Measurements from ENCODE around the gene ANXA6. TPM values are rescaled to one million over a fixed set of nuclear protein-coding genes. Genes with fewer than 3 reads are reported as not detected.

Gene ANXA6
- total and polyA plus RNA-seq, 10 of the 15 experiments (the other 5 are each of a cell fraction or from before 2014, with no cell fraction given) = 44.0 to 571 (median 465) TPM

DNA sequence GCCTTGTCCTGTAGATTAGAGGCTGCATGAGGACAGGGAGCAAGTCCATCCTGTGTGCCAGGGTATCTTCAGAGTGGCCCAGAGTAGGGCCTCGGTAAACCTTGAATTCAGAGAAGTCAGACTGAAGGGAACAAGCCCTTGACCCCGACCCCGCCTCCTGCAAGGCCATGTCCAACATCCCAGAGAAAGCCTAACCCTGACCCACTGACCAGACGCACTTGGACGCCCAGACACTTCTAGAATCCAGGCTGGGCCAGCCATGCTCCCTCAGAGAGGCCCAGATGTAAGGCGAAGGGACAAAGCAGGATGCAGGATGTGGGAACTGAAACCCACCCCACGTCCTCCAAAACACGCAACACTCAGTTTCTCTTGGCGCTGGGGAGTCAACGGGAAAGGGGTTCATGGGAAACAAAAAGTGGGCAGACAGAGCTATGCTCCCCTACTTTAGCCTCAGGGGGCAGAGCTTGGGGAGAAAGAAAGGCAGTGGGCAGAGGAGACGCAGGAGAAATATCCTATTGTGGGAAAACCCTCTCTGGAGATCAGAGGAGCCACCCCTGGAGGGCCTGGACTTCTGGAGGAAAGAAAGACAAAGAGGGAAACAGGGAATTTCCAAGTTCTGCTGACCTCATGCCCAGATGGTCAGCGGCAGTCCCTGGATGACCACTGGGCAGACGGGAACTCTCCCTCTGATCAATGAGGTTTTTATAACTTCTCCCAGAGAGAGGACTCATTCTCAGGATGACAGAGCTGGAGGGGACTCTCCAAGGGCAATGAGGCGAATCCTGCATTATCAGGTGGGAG, 89.7 kb downstream of the ANXA6 start (continued):
- TF ChIP-seq, protein P1, sequence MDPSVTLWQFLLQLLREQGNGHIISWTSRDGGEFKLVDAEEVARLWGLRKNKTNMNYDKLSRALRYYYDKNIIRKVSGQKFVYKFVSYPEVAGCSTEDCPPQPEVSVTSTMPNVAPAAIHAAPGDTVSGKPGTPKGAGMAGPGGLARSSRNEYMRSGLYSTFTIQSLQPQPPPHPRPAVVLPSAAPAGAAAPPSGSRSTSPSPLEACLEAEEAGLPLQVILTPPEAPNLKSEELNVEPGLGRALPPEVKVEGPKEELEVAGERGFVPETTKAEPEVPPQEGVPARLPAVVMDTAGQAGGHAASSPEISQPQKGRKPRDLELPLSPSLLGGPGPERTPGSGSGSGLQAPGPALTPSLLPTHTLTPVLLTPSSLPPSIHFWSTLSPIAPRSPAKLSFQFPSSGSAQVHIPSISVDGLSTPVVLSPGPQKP (IDR thresholded peaks at IDR 0.05; ENCODE audit: low read depth, low read length) = no peak
- TF ChIP-seq STAT3 (IDR thresholded peaks at IDR 0.05; ENCODE audit: low read depth, low read length) (no peak), POLR2AphosphoS5 (IDR thresholded peaks at IDR 0.05; ENCODE audit: low read length) (no peak), BHLHE40 (IDR thresholded peaks at IDR 0.05; ENCODE audit: borderline replicate concordance in 1 of 2, low read depth in 2 of 2, low read length in 1 of 2) (no peak), EP300 (IDR thresholded peaks at IDR 0.05; ENCODE audit: borderline replicate concordance in 1 of 2, control insufficient read depth in 1 of 2, low read depth in 2 of 2, low read length in 2 of 2) (no peak), ZZZ3 (IDR thresholded peaks at IDR 0.05; ENCODE audit: control insufficient read depth, insufficient read length, low read depth) (no peak), POU2F2 (IDR thresholded peaks at IDR 0.05; ENCODE audit: borderline replicate concordance, low read depth, low read length) (no peak), NFYB (IDR thresholded peaks at IDR 0.05; ENCODE audit: insufficient read depth, low read depth, low read length) (no peak), BRCA1 (IDR thresholded peaks at IDR 0.05; ENCODE audit: low read depth, low read length) (no peak), MYC (IDR thresholded peaks at IDR 0.05; ENCODE audit: insufficient read depth, insufficient read length, insufficient replicate concordance, low read length, severe bottlenecking) (no peak), MYB (IDR thresholded peaks at IDR 0.05; ENCODE audit: borderline replicate concordance, low read depth, low read length) (no peak), YBX1 (IDR thresholded peaks at IDR 0.05) (no peak), GATAD2B (conservative IDR thresholded peaks at IDR 0.05; ENCODE audit: low read depth) (no peak; the same call in 1 of the 2 replicates), NBN (IDR thresholded peaks at IDR 0.05) (no peak), CHD1 (IDR thresholded peaks at IDR 0.05; ENCODE audit: low read depth, low read length) (no peak), MEF2A (IDR thresholded peaks at IDR 0.05; ENCODE audit: insufficient read depth, low read depth, low read length) (no peak), PAX8 (IDR thresholded peaks at IDR 0.05) (no peak), CBX3 (IDR thresholded peaks at IDR 0.05; ENCODE audit: borderline replicate concordance, low read depth) (no peak), ZSCAN29 (IDR thresholded peaks at IDR 0.05) (no peak), ZNF622 (IDR thresholded peaks at IDR 0.05) (no peak)
- TF ChIP-seq, protein P2, sequence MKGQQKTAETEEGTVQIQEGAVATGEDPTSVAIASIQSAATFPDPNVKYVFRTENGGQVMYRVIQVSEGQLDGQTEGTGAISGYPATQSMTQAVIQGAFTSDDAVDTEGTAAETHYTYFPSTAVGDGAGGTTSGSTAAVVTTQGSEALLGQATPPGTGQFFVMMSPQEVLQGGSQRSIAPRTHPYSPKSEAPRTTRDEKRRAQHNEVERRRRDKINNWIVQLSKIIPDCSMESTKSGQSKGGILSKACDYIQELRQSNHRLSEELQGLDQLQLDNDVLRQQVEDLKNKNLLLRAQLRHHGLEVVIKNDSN (IDR thresholded peaks at IDR 0.05; ENCODE audit: borderline replicate concordance, extremely low read length, insufficient read depth, low read depth, low read length) = no peak
- TF ChIP-seq, protein P3, sequence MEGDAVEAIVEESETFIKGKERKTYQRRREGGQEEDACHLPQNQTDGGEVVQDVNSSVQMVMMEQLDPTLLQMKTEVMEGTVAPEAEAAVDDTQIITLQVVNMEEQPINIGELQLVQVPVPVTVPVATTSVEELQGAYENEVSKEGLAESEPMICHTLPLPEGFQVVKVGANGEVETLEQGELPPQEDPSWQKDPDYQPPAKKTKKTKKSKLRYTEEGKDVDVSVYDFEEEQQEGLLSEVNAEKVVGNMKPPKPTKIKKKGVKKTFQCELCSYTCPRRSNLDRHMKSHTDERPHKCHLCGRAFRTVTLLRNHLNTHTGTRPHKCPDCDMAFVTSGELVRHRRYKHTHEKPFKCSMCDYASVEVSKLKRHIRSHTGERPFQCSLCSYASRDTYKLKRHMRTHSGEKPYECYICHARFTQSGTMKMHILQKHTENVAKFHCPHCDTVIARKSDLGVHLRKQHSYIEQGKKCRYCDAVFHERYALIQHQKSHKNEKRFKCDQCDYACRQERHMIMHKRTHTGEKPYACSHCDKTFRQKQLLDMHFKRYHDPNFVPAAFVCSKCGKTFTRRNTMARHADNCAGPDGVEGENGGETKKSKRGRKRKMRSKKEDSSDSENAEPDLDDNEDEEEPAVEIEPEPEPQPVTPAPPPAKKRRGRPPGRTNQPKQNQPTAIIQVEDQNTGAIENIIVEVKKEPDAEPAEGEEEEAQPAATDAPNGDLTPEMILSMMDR (IDR thresholded peaks at IDR 0.05 in 2 of 3, conservative IDR thresholded peaks at IDR 0.05 in 1 of 3; ENCODE audit: control insufficient read depth in 2 of 3, extremely low read depth in 1 of 3, insufficient read depth in 1 of 3, low read depth in 3 of 3, low read length in 3 of 3) = no peak
- TF ChIP-seq, protein P4, sequence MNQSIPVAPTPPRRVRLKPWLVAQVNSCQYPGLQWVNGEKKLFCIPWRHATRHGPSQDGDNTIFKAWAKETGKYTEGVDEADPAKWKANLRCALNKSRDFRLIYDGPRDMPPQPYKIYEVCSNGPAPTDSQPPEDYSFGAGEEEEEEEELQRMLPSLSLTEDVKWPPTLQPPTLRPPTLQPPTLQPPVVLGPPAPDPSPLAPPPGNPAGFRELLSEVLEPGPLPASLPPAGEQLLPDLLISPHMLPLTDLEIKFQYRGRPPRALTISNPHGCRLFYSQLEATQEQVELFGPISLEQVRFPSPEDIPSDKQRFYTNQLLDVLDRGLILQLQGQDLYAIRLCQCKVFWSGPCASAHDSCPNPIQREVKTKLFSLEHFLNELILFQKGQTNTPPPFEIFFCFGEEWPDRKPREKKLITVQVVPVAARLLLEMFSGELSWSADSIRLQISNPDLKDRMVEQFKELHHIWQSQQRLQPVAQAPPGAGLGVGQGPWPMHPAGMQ (IDR thresholded peaks at IDR 0.05; ENCODE audit: borderline replicate concordance) = no peak
